SH-SY5Y (cell line): ENCODE data around the gene AKIRIN2.

Experiments used
- GATA2 ChIP-seq: IDR thresholded peaks from 2 replicates; pipeline ENCODE4 v1.6.1; 2011; ENCODE audit warnings: mild to moderate bottlenecking, low read depth, low read length
- GATA3 ChIP-seq: IDR thresholded peaks from 2 replicates; pipeline ENCODE4 v1.6.1; 2011; ENCODE audit warnings: low read depth, mild to moderate bottlenecking, low read length, moderate library complexity

The AKIRIN2 gene

DNA sequence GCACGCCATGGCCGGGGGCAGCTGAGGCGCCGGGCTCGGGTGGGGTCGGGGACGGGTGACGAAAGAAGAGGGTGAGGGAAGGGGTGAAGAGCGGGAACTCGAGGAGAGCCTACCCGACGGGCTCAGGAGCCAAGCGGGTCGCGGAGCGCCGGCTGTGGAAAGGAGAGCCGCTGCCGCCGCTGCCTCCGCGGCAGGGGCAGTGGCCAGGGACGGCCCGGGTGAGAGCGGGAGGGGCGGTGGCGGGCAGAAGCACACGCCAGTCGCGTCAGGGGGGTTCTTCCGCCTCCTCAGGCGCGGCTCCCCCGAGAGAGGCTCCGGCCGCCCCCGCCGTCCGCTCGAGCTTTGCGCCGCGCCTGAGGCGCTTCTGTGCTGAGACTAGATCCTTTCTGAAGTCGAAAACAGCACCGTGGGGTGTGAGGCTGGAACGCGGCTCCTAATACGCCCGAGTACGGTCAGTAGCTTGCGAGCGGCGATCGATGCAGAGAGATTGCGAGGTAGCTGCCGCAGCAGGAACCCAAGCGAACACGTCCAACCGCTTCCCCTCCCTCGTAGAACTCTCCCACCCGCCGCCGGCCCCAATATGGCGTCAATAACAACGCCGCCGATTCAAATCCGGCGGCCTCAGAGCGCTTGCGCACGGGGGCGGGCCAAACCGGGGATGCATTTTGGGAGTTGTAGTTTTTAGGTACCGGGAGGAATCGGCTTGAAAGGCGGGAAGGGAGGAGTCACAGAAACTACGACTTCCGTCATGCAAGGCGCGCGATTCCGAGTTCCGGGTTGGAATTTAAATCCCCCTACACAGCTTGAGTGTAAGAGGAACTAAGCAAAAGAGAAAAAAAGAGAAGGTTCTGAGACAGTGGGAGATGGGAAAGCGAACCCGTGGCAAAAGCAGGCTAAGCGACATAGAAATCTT lies at the start of gene AKIRIN2:
Gene AKIRIN2 (minus strand): TSS at position 558 of the 913 bp plus-strand sequence. CDS start 549 bp downstream, at position 9.
- 0 out of 2 replicates have a peak, but pooled peaks have one; percentile 24 for TF ChIP-seq GATA2
- TF ChIP-seq GATA3: no peak

- TF ChIP-seq GATA2: no peak
- TF ChIP-seq GATA3: no peak
These were observed 45.6 kb upstream of the AKIRIN2 start for GRCh38 chr6:87747646-87748045.

GRCh38 chr6:87745966-87746721 lies 44.1 kb upstream of the AKIRIN2 start:
- TF ChIP-seq GATA2 (no peak), GATA3 (no peak)

- TF ChIP-seq GATA3 (no peak), GATA2 (no peak)
These were observed 41.4 kb upstream of the AKIRIN2 start for GRCh38 chr6:87743454-87743853.

GRCh38 chr6:87742106-87742505 lies 40.1 kb upstream of the AKIRIN2 start:
- TF ChIP-seq GATA3: no peak
- TF ChIP-seq GATA2: no peak

GRCh38 chr6:87741001-87741650 lies 39.1 kb upstream of the AKIRIN2 start:
- no peak for TF ChIP-seq GATA2

GRCh38 chr6:87738744-87739143 lies 36.7 kb upstream of the AKIRIN2 start:
- TF ChIP-seq GATA3 (no peak), GATA2 (no peak)

- TF ChIP-seq GATA2: no peak
These were observed 36.0 kb upstream of the AKIRIN2 start for GRCh38 chr6:87738000-87738399.

DNA sequence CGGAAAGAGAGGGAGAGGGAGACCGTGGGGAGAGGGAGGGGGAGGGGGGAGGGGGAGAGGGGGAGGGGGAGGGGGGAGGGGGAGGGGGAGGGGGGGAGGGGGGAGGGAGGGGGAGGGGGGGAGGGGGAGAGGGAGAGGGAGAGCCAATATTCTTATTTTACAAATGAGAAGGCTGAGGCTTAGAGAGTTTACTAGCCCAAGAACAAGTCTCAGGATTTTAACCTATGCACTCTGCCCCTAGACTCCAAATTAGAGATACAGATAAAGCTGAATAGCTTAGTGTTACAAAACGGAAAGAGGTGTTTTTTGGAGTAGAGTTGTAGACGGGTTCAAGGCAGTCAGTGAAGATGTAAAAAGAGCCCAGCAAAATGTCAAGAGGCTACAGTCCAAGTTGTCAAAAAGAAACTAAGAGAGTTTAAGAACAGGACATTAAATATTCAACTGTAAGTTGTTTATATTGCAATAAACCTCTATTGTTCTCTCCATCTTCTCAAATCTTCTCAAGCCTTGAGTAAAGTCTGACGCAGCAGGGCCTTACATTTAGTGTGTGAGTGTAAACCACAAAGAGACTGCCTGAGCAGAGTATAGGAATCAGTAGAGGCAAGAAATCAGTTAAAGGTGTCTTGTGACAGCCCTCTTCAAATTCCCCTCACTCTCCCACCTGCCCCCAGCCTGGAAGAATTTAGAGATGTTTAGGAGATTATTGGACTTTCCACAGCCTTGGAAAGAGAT lies 34.9 kb upstream of the AKIRIN2 start:
- no peak for TF ChIP-seq GATA3
- no peak for TF ChIP-seq GATA2

GRCh38 chr6:87731818-87732661 lies 30.0 kb upstream of the AKIRIN2 start:
- TF ChIP-seq GATA2: no peak
- no peak for TF ChIP-seq GATA3

DNA sequence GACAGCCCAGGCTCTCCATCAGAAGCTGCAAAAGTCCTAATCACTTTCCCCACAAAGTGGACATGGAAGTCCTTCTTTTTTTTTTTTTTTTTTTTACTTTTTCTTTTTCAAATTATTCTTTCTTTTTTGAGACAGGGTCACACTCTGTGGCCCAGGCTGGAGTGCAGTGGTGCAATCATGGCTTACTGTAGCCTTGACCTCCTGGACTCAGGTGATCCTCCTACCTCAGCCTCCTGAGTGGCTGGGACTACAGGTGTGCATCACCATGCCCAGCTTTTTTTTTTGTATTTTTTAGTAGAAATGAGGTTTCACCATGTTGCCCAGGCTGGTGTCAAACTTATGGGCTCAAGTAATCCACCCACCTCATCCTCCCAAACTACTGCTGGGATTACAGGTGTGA lies 29.0 kb upstream of the AKIRIN2 start:
- no peak for TF ChIP-seq GATA3
- no peak for TF ChIP-seq GATA2

DNA sequence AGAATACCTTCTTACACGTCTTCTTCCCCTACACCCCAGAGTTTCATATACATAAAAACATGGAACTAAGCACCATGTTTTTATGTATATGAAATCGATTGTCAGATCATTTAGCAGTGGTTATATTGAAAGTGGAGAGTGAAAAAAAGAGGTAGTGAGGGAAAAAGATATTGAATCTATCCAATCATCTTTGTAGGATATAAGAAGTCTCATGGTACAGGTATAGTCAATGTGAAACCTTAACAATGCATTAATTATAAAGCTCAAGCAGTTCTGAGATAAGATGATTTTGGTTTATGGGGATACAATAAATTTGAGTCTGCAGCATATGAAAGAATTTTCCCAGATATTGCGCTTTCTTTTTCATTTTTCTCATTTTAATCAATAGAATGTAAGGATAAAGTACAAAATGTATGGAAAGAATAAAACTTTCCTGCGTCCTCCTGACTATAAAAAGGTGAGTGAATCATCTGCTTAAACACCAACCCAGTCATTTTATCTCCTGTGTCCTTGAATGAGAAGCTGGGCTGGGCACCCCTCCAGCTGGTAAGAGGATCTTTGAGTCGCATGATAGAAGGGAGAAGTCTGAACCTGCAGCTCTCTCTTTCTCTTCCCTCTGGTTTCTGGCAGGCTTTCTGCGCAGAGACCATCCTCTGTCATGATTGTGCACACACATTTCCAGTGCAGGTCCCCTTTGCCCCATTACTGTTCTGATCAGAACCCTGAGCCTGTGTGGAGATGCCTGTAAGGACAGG lies 28.1 kb upstream of the AKIRIN2 start:
- TF ChIP-seq GATA3: no peak
- no peak for TF ChIP-seq GATA2
